Erythroblast (primary cell): Measurements from ENCODE around the gene DSG2.

ENCODE experiments used
- GATA1 ChIP-seq: IDR thresholded peaks from 2 replicates; pipeline ENCODE4 v1.6.1; 2011; ENCODE audit warnings: low read depth, mild to moderate bottlenecking, control low read depth, low read length, moderate library complexity
- POLR2A ChIP-seq: IDR thresholded peaks from 2 replicates; pipeline ENCODE4 v1.6.1; 2011; ENCODE audit warnings: mild to moderate bottlenecking, low read length

DNA sequence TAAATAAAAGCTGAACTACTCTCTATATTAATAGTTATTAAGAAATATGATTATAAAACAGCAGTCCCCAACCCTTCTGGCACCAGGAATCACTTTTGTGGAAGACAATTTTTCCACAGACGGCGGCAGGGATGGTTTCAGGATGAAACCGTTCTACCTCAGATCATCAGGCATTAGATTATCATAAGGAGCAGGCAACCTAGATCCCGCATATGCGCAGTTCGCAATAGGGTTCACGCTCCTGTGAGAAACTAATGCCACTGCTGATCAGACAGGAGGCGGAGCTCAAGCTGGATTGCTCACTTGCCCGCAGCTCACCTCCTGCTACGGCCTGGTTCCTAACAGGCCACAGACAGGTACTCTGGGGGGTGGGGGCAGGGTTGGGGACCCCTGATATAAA is 19.3 kb upstream of the DSG2 start:
- TF ChIP-seq POLR2A (no peak), GATA1 (no peak)
